Measurements from ENCODE around the gene OR1F1.

DNA sequence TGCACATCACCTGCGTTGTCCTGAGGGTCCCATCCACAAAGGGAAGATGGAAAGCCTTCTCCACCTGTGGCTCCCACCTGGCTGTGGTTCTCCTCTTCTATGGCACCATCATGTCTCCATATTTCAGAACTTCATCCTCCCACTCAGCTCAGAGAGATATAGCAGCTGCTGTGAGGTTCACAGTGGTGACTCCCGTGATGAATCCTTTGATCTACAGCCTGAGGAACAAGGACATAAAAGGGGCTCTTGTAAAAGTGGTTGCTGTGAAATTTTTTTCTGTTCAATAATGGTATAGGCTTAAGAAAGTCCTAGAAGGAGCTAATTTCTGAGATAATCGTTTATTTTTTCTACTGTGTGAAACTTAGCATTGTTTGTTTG is 28.2 kb downstream of the OR1F1 start:
- TF ChIP-seq GATA2 (IDR thresholded peaks at IDR 0.05; ENCODE audit: low read depth, low read length) (no peak), GATA3 (IDR thresholded peaks at IDR 0.05; ENCODE audit: low read depth, low read length) (no peak)

Measured in SH-SY5Y (cell line).